Endothelial cell of umbilical vein (primary cell): ENCODE data around the gene MCC. TPM values are rescaled to one million over a fixed set of nuclear protein-coding genes. Genes with fewer than 3 reads are reported as not detected.

Source experiments
- BruUV-seq: library from RNA; stranded (reverse); fragments of 400-500 nt; replicated peaks from 2 replicates; lab custom pipeline; 2021; lab: Mats Ljungman, UMichigan
- CTCF ChIA-PET: fragments of 300-600, 350-600 bp; sonication (Branson Sonifier 250); formaldehyde crosslinking; loops from one replicate; lab custom pipeline; 2021; ENCODE audit warnings: antibody characterized with exemption, inconsistent platforms; lab: Charles Lee
- POLR2A ChIA-PET: fragments of 300-600, 350-600 bp; sonication (Branson Sonifier 250); formaldehyde crosslinking; loops from one replicate; lab custom pipeline; 2021; ENCODE audit warnings: antibody characterized with exemption, inconsistent platforms; lab: Charles Lee
- DNase-seq: peaks from one replicate; pipeline ENCODE4 v3.0.0-alpha.2; 2011; ENCODE audit warnings: low read depth, low spot score
- FAIRE-seq: peaks from 2 replicates; lab custom pipeline; 2011; peaks lifted over from hg19 to GRCh38; lab: Jason Lieb, UNC
- H2AFZ ChIP-seq: 2 replicates; pipeline ENCODE4 v1.6.0; 2012; ENCODE audit warnings: low read depth, low read length, control low read depth, inconsistent platforms
- H3K27ac ChIP-seq: 2 replicates; pipeline ENCODE4 v1.5.1; 2011; ENCODE audit warnings: low read depth, mild to moderate bottlenecking, control low read depth, low read length, moderate library complexity; ENCODE audit not compliant: insufficient read depth
- H3K27me3 ChIP-seq, 2 experiments: 2 replicates each; pipeline versions ENCODE4 v1.6.0 to v1.6.1; 2011; ENCODE audit warnings: low read length in 2 of 2, mixed read lengths in 1 of 2; ENCODE audit not compliant: control insufficient read depth in 2 of 2, insufficient read depth in 2 of 2
- H3K36me3 ChIP-seq, 2 experiments: 2 replicates in 1 of 2; 3 replicates in 1 of 2; pipeline ENCODE4 v1.5.1; 2011; ENCODE audit warnings: low read length in 2 of 2, mild to moderate bottlenecking in 1 of 2, moderate library complexity in 1 of 2; ENCODE audit not compliant: control insufficient read depth in 2 of 2, insufficient read depth in 2 of 2; ENCODE audit errors: extremely low read depth in 1 of 2
- H3K4me1 ChIP-seq: 3 replicates; pipeline ENCODE4 v1.5.1; 2011; ENCODE audit warnings: mild to moderate bottlenecking, low read length; ENCODE audit not compliant: control insufficient read depth, insufficient read depth; ENCODE audit errors: extremely low read depth
- H3K4me2 ChIP-seq: 2 replicates; pipeline ENCODE4 v1.6.1; 2011; ENCODE audit warnings: low read length, control low read depth, mixed read lengths; ENCODE audit not compliant: insufficient read depth
- H3K4me3 ChIP-seq, 3 experiments: fragments of 200-600 bp in 1 of 3; sonication (generic), shearing (Covaris generic) in 1 of 3; replicated peaks in 1 of 3; 2 replicates each; pipeline ENCODE4 v1.5.1; 2011 to 2016; ENCODE audit warnings: control low read depth in 3 of 3, low read length in 3 of 3, mild to moderate bottlenecking in 2 of 3, inconsistent platforms in 1 of 3, low read depth in 1 of 3, moderate library complexity in 1 of 3; ENCODE audit not compliant: insufficient read depth in 1 of 3
- H3K79me2 ChIP-seq: 2 replicates; pipeline ENCODE4 v1.6.0; 2012; ENCODE audit warnings: low read length, inconsistent platforms; ENCODE audit not compliant: control insufficient read depth, insufficient read depth
- H3K9ac ChIP-seq: replicated peaks from 2 replicates; pipeline ENCODE3; 2011; ENCODE audit warnings: low read length, control low read depth; ENCODE audit not compliant: insufficient read depth; ENCODE audit errors: extremely low read depth
- H3K9me1 ChIP-seq: replicated peaks from 3 replicates; pipeline ENCODE4 v1.6.0; 2011; ENCODE audit warnings: mild to moderate bottlenecking, low read length; ENCODE audit not compliant: control insufficient read depth, insufficient read depth; ENCODE audit errors: extremely low read depth
- H3K9me3 ChIP-seq: replicated peaks from 2 replicates; pipeline ENCODE4 v1.5.1; 2012; ENCODE audit warnings: low read length, inconsistent platforms; ENCODE audit not compliant: control insufficient read depth, insufficient read depth
- H4K20me1 ChIP-seq: replicated peaks from 2 replicates; pipeline ENCODE3; 2011; ENCODE audit warnings: mild to moderate bottlenecking, low read length; ENCODE audit not compliant: control insufficient read depth, insufficient read depth; ENCODE audit errors: extremely low read depth
- CTCF ChIP-seq, 2 donors: IDR thresholded peaks; 1 replicate in 1 of 2; 2 replicates in 1 of 2; pipeline ENCODE4 v1.5.1; 2011; ENCODE audit warnings: low read length in 2 of 2, mild to moderate bottlenecking in 2 of 2, moderate library complexity in 2 of 2, control low read depth in 1 of 2, inconsistent platforms in 1 of 2, low read depth in 1 of 2; ENCODE audit not compliant: insufficient read depth in 1 of 2; ENCODE audit errors: extremely low read depth in 1 of 2
- EZH2 ChIP-seq: IDR thresholded peaks from 2 replicates; pipeline ENCODE4 v1.6.1; 2012; ENCODE audit warnings: borderline replicate concordance, low read depth, mild to moderate bottlenecking, moderate library complexity, low read length, inconsistent platforms; ENCODE audit not compliant: severe bottlenecking
- GATA2 ChIP-seq: IDR thresholded peaks from 2 replicates; pipeline ENCODE4 v1.7.0; 2011; ENCODE audit warnings: low read depth, mild to moderate bottlenecking, moderate library complexity, mixed read lengths, low read length; ENCODE audit not compliant: insufficient read length, insufficient read depth
- JUN ChIP-seq: IDR thresholded peaks from 2 replicates; pipeline ENCODE4 v1.6.1; 2011; ENCODE audit warnings: borderline replicate concordance, low read depth; ENCODE audit not compliant: insufficient read length, insufficient read depth
- MAX ChIP-seq: IDR thresholded peaks from 2 replicates; pipeline ENCODE4 v1.6.1; 2011; ENCODE audit not compliant: insufficient read depth, insufficient read length
- MYC ChIP-seq: IDR thresholded peaks from one replicate; pipeline ENCODE4 v1.6.1; 2011; ENCODE audit warnings: mild to moderate bottlenecking, low read depth, low read length
- POLR2A ChIP-seq: IDR thresholded peaks from 2 replicates; pipeline ENCODE4 v1.6.1; 2012; ENCODE audit warnings: low read depth, mild to moderate bottlenecking, control low read depth, low read length
- POLR2AphosphoS5 ChIP-seq: IDR thresholded peaks from 2 replicates; pipeline ENCODE4 v1.6.1; 2012; ENCODE audit warnings: low read depth, mild to moderate bottlenecking, control low read depth, low read length, moderate library complexity; ENCODE audit not compliant: insufficient read depth
- dilution Hi-C: fragments of 300-500 bp; cut with MboI; formaldehyde crosslinking; loops from one replicate; pipeline ENCODE4 v1.15.0; 2019; ENCODE audit warnings: low sequenced_read_pairs; ENCODE audit not compliant: extremely low pct_ligation_motif_present
- intact Hi-C: fragments of 100-400 bp; cut with micrococcal nuclease; formaldehyde crosslinking; loops from one replicate; pipeline ENCODE4 v1.10.0; 2022
- polyA plus RNA-seq, 4 experiments: library from polyadenylated mRNA; depleted of rRNA in 3 of 4; stranded (reverse) in 3 of 4; unstranded in 1 of 4; fragments of >200 nt; gene quantifications; 2 replicates each; pipeline versions ENCODE4 v1.2.1 to v1.2.3, GENCODE V29; 2011 to 2012; ENCODE audit warnings: missing spikeins in 1 of 4
- total RNA-seq: library from RNA; stranded (reverse); gene quantifications from 2 replicates; pipeline ENCODE4 v1.2.3, GENCODE V29; 2021

MCC gene
- total and polyA plus RNA-seq, 2 donors (not counting 3 experiments of a cell fraction or from before 2014, with no cell fraction given): 6.9 to 27.5 TPM

GRCh38 chr5:113183694-113184093, 304.6 kb downstream of the MCC start:
- Histone ChIP-seq H2AFZ (no peak overlapping the region), H3K4me3 (no peak overlapping the region), H3K9ac (no peak overlapping the region), H3K27ac (no peak overlapping the region), H3K27me3 (no peaks in the 10 kb centered on the region), H3K4me2 (no peak overlapping the region), H3K9me3 (no peaks in the 10 kb centered on the region), H3K9me1 (no peaks in the 10 kb centered on the region), H4K20me1 (no peaks in the 10 kb centered on the region), H3K36me3 (no peaks in the 10 kb centered on the region), H3K4me1 (no peaks in the 10 kb centered on the region), H3K79me2 (no peaks in the 10 kb centered on the region)
- DNase-seq: no peak
- TF ChIP-seq MYC (no peak), POLR2AphosphoS5 (no peak), MAX (no peak), GATA2 (no peak), EZH2 (no peak), JUN (no peak), POLR2A (no peak), CTCF (IDR thresholded peaks at IDR 0.05; ENCODE audit: extremely low read depth in 1 of 2, insufficient read depth in 1 of 2, low read depth in 1 of 2, low read length in 2 of 2) (no peak)
- BruUV-seq: no TSS peak
- no peak for FAIRE-seq
- ChIA-PET POLR2A (no interaction called here), CTCF (interaction anchor here (0.7 to 1.9 kb wide), 5 partner anchors 11 to 111 kb away, joined by 3 to 6 read pairs (median 4); no protein-coding TSS in a partner anchor)
- dilution Hi-C loops: no loop called here
- intact Hi-C loops: no loop called here
